ENCODE data around the gene RUNX2. TPM values are rescaled to one million over a fixed set of nuclear protein-coding genes. Genes with fewer than 3 reads are reported as not detected.

Gene RUNX2
- total and polyA plus RNA-seq, 3 experiments from 2014 or later: 16.1 to 25.8 (median 25.3) TPM

- no peak overlapping the region for H3K4me3 ChIP-seq (ENCODE audit: low read length)
- peaks cover 0 to 7% of the 10 kb centered on the region in 2 donors for H3K27me3 Mint-ChIP-seq
- H3K4me3 Mint-ChIP-seq: no peak overlapping the region
- no peak overlapping the region for H3K27ac ChIP-seq (ENCODE audit: low read depth, low read length)
- peaks cover 13 to 32% (median 26%) of the 10 kb centered on the region in 3 donors for H3K4me1 Mint-ChIP-seq
- no peaks in the 10 kb centered on the region for H3K9me3 Mint-ChIP-seq
- POLR2A ChIA-PET: no interaction called here
- CTCF ChIA-PET: interaction anchor here (0.7 kb wide), 1 partner anchor 1118 kb away, joined by 3 read pairs; no protein-coding TSS in a partner anchor
- no peak for DNase-seq
- no peak overlapping the region for H3K27ac Mint-ChIP-seq
- no peaks in the 10 kb centered on the region for H3K27me3 ChIP-seq (ENCODE audit: insufficient read depth, low read length, poor library complexity, severe bottlenecking)
- H3K36me3 Mint-ChIP-seq: no peaks in the 10 kb centered on the region
- H3K4me1 ChIP-seq (ENCODE audit: insufficient read depth, low read length): peaks cover 11% of the 10 kb centered on the region
- H3K9me3 ChIP-seq (ENCODE audit: low read length): no peaks in the 10 kb centered on the region
- H3K36me3 ChIP-seq (ENCODE audit: insufficient read depth, low read length): no peaks in the 10 kb centered on the region
These were observed 383.9 kb downstream of the RUNX2 start for GRCh38 chr6:45712076-45712475.

- CTCF ChIA-PET: no interaction called here
- Mint-ChIP-seq H3K36me3 (no peaks in the 10 kb centered on the region), H3K27ac (no peak overlapping the region), H3K9me3 (no peaks in the 10 kb centered on the region), H3K4me1 (peaks cover 13 to 32% (median 26%) of the 10 kb centered on the region in 3 donors), H3K4me3 (no peak overlapping the region), H3K27me3 (peaks cover 0 to 7% of the 10 kb centered on the region in 2 donors)
- Histone ChIP-seq H3K27ac (ENCODE audit: low read depth, low read length) (no peak overlapping the region), H3K4me3 (ENCODE audit: low read length) (no peak overlapping the region), H3K36me3 (ENCODE audit: insufficient read depth, low read length) (no peaks in the 10 kb centered on the region), H3K9me3 (ENCODE audit: low read length) (no peaks in the 10 kb centered on the region), H3K4me1 (ENCODE audit: insufficient read depth, low read length) (peaks cover 5% of the 10 kb centered on the region), H3K27me3 (ENCODE audit: insufficient read depth, low read length, poor library complexity, severe bottlenecking) (no peaks in the 10 kb centered on the region)
- POLR2A ChIA-PET: no interaction called here
- no peak for DNase-seq
These were observed 384.7 kb downstream of the RUNX2 start for GRCh38 chr6:45712786-45713185.

Other genes with a start within 250 kb of the RUNX2 start
- 10 to 100 TPM; 14.6 to 17.1 TPM for gene SUPT3H, start 49.6 kb downstream of the RUNX2 start, total RNA-seq
- 13.7 TPM for gene SUPT3H, start 49.6 kb downstream of the RUNX2 start, polyA plus RNA-seq

All from CD8-positive, alpha-beta memory T cell (primary cell).